ENCODE results near the gene STMND1. TPM values are rescaled to one million over a fixed set of nuclear protein-coding genes. Genes with fewer than 3 reads are reported as not detected.

STMND1 gene
- total RNA-seq, 3 donors from 2014 or later (not counting 1 experiment from before 2014, with no cell fraction given) = not detected

DNA sequence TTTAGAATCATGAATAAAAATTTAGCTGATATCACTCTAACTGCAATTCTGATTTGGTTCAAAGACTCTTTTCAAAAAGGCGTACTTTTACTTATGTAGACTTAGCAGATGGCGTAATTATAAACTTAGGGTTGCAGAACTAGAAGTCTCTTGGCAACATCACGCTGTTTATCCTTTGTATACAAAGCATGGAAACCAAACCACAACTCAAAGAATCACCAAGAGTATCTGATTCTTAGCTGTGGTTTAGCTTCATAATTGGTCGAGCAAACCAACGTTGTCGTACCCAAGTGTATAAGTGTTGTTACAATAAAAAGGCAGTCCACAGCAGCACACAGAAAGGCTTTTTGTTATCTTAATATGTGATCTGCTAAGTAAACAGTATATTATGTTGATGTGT lies 18.2 kb downstream of the STMND1 start:
- Mint-ChIP-seq H3K27ac (no peak overlapping the region), H3K36me3 (no peaks in the 10 kb centered on the region), H3K27me3 (ENCODE audit: low read depth in 2 of 2) (peaks cover 16% of the 10 kb centered on the region in 2 donors), H3K4me3 (no peak overlapping the region), H3K4me1 (no peaks in the 10 kb centered on the region), H3K9me3 (no peaks in the 10 kb centered on the region)
- Histone ChIP-seq H3K36me3 (ENCODE audit: control insufficient read depth, insufficient read depth, low read length) (no peaks in the 10 kb centered on the region), H3K27ac (ENCODE audit: low read length) (no peak overlapping the region), H3K27me3 (ENCODE audit: control insufficient read depth, insufficient read depth, low read length) (no peaks in the 10 kb centered on the region), H3K4me3 (ENCODE audit: low read length) (no peak overlapping the region), H3K4me1 (ENCODE audit: control insufficient read depth, insufficient read depth, low read length) (no peaks in the 10 kb centered on the region), H3K9me3 (ENCODE audit: control insufficient read depth, insufficient read depth, low read length) (no peaks in the 10 kb centered on the region)
- ATAC-seq (no peak), DNase-seq (no peak)
- WGBS (ENCODE audit: insufficient coverage) = 75% methylated on average over 6 of the region's 6 CpGs
- intact Hi-C loops (cut with micrococcal nuclease) = no loop called here
- TF ChIP-seq, protein P1, sequence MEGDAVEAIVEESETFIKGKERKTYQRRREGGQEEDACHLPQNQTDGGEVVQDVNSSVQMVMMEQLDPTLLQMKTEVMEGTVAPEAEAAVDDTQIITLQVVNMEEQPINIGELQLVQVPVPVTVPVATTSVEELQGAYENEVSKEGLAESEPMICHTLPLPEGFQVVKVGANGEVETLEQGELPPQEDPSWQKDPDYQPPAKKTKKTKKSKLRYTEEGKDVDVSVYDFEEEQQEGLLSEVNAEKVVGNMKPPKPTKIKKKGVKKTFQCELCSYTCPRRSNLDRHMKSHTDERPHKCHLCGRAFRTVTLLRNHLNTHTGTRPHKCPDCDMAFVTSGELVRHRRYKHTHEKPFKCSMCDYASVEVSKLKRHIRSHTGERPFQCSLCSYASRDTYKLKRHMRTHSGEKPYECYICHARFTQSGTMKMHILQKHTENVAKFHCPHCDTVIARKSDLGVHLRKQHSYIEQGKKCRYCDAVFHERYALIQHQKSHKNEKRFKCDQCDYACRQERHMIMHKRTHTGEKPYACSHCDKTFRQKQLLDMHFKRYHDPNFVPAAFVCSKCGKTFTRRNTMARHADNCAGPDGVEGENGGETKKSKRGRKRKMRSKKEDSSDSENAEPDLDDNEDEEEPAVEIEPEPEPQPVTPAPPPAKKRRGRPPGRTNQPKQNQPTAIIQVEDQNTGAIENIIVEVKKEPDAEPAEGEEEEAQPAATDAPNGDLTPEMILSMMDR (IDR thresholded peaks at IDR 0.05) = no peak

DNA sequence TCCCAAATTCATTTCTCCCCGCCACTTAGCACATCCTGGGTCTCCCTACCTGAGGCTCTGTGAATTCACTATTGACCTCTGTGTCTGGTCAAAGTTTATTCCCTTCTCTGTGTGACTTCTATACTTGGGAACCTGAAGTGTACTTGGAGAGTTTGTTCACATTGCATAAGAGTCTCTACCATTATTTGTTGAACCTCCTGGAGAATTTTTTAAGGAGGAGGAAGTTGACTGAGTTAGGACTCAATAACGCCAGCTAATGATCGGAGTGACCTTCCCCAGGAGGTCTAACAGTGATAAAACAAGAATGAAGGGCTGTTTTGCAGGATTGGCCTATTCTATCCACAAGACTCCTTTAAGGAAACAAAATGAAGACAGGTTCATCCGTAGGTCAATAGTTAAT lies 23.6 kb downstream of the STMND1 start:
- Mint-ChIP-seq H3K27ac (no peak overlapping the region), H3K4me1 (no peaks in the 10 kb centered on the region), H3K27me3 (ENCODE audit: low read depth in 2 of 2) (peaks cover 18 to 22% of the 10 kb centered on the region in 2 donors), H3K4me3 (no peak overlapping the region), H3K36me3 (no peaks in the 10 kb centered on the region), H3K9me3 (no peaks in the 10 kb centered on the region)
- WGBS (ENCODE audit: insufficient coverage) = 83% methylated on average over 4 of the region's 4 CpGs
- DNase-seq = no peak
- Histone ChIP-seq H3K27ac (ENCODE audit: low read length) (no peak overlapping the region), H3K9me3 (ENCODE audit: control insufficient read depth, insufficient read depth, low read length) (no peaks in the 10 kb centered on the region), H3K36me3 (ENCODE audit: control insufficient read depth, insufficient read depth, low read length) (no peaks in the 10 kb centered on the region), H3K27me3 (ENCODE audit: control insufficient read depth, insufficient read depth, low read length) (no peaks in the 10 kb centered on the region), H3K4me3 (ENCODE audit: low read length) (no peak overlapping the region), H3K4me1 (ENCODE audit: control insufficient read depth, insufficient read depth, low read length) (no peaks in the 10 kb centered on the region)
- ATAC-seq = no peak
- TF ChIP-seq, protein P1 (IDR thresholded peaks at IDR 0.05) = no peak
- intact Hi-C loops (cut with micrococcal nuclease) = no loop called here

DNA sequence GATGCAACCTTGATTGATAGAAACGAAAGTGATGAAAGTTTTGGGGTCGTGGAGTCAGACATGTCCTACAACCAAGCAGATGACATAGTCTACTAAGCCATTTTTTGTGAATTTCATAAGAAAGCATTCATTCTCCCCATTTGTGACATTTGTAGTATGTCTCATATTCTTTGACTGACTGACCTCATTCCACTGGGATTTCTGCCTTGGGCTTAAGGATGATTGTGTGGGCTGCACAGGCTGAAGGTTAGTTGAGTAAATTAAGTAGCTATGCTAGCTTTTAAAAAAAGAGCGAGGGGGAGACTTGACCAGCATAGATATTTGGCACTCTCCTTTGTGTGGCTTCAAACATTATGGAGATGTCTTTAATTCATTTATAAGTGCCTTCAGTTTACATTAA lies 28.9 kb downstream of the STMND1 start:
- no peak for ATAC-seq
- WGBS (ENCODE audit: insufficient coverage) = 82% methylated on average over 3 of the region's 3 CpGs
- TF ChIP-seq, protein P1 (IDR thresholded peaks at IDR 0.05) = no peak

DNA sequence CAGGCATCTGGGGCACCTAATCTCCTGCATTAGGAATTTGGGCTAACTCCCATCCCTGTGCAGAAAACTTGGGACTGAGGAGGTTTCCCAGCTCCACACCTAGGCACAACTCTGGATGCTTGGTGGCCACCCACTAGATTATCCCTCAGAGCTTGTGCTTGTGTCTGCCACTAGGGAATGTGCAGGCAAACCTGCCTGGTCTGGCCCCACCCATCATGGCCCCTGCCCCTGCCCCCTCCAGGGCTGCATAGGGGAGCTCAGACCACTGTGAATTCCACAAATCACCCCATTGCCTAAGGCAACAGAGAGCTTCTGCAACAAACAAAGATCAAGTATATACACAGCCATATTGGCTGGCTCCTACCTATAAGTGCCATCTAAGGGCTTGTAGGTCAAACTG lies 31.1 kb downstream of the STMND1 start:
- H3K4me3 ChIP-seq (ENCODE audit: low read length) = no peak overlapping the region
- H3K27ac ChIP-seq (ENCODE audit: low read length) = no peak overlapping the region
- no peak overlapping the region for H3K27ac Mint-ChIP-seq
- no peaks in the 10 kb centered on the region for H3K27me3 ChIP-seq (ENCODE audit: control insufficient read depth, insufficient read depth, low read length)
- no peak for ATAC-seq
- TF ChIP-seq, protein P1 (IDR thresholded peaks at IDR 0.05) = no peak
- no peaks in the 10 kb centered on the region for H3K4me1 ChIP-seq (ENCODE audit: control insufficient read depth, insufficient read depth, low read length)
- H3K27me3 Mint-ChIP-seq (ENCODE audit: low read depth in 2 of 2) = peaks cover 16 to 30% of the 10 kb centered on the region in 2 donors
- H3K9me3 Mint-ChIP-seq = peaks cover 0 to 7% of the 10 kb centered on the region in 2 donors
- H3K36me3 Mint-ChIP-seq = peaks cover 40% of the 10 kb centered on the region
- H3K4me3 Mint-ChIP-seq = no peak overlapping the region
- intact Hi-C loops (cut with micrococcal nuclease) = no loop called here
- no peaks in the 10 kb centered on the region for H3K4me1 Mint-ChIP-seq
- DNase-seq = no peak
- no peaks in the 10 kb centered on the region for H3K36me3 ChIP-seq (ENCODE audit: control insufficient read depth, insufficient read depth, low read length)
- no peaks in the 10 kb centered on the region for H3K9me3 ChIP-seq (ENCODE audit: control insufficient read depth, insufficient read depth, low read length)

More for the DNA sequence above, 28.9 kb downstream of the STMND1 start:
- H3K27me3 ChIP-seq (ENCODE audit: control insufficient read depth, insufficient read depth, low read length) = no peaks in the 10 kb centered on the region
- H3K36me3 ChIP-seq (ENCODE audit: control insufficient read depth, insufficient read depth, low read length) = no peaks in the 10 kb centered on the region
- H3K4me3 Mint-ChIP-seq = no peak overlapping the region
- H3K9me3 Mint-ChIP-seq = peaks cover 0 to 7% of the 10 kb centered on the region in 2 donors
- H3K27ac Mint-ChIP-seq = no peak overlapping the region
- H3K9me3 ChIP-seq (ENCODE audit: control insufficient read depth, insufficient read depth, low read length) = no peaks in the 10 kb centered on the region
- peaks cover 27% of the 10 kb centered on the region for H3K36me3 Mint-ChIP-seq
- H3K4me1 ChIP-seq (ENCODE audit: control insufficient read depth, insufficient read depth, low read length) = no peaks in the 10 kb centered on the region
- no peaks in the 10 kb centered on the region for H3K4me1 Mint-ChIP-seq
- intact Hi-C loops (cut with micrococcal nuclease) = no loop called here
- no peak overlapping the region for H3K4me3 ChIP-seq (ENCODE audit: low read length)
- DNase-seq = no peak
- peaks cover 16 to 26% of the 10 kb centered on the region in 2 donors for H3K27me3 Mint-ChIP-seq (ENCODE audit: low read depth in 2 of 2)
- H3K27ac ChIP-seq (ENCODE audit: low read length) = no peak overlapping the region
